ENCODE measurements around the gene NOVA2.
A peak's percentile ranks its signal among the peaks of the same experiment; 100 is the strongest.

The NOVA2 gene

DNA sequence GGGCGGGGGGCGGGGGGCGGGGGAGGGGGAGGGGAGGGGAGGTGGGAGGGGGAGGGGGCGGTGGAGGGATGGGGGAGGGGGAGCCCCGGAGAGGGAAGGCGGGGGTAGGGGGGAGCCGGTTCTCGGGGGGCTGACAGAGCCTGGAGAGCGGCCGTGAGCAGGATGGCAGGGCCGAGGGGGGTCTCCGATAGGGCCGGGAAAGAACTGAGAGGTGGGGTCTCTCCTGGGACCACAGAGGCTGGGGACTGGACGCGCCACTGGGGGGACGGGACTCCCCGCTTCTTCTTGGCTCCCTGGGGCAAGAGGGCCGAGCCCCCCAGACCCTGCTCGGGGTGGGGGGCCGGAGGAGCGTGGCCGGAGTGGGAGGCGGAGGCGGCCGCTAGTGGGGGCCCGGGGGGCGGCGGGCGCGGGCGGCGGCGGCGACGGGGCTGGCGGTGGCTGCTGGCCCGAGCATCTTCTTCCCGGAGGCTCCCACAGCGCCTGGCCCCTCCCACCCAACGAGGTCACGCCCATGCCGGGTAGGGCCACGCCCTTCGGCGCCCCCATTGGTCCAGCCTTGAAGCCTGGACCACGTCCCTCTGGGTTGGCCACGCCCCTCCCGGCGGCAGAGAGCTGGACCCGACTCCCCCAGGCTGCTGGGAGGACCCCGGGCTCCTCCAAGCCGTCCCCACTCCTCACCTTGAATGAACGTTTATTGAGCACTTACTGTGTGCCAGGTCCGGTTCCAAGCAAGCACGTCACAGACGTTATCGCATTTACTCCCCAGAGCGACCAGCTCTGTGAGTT lies at the start of gene NOVA2:
Gene NOVA2, minus strand, starts transcription at position 313 of the 786 bp plus-strand sequence. CDS start 514 bp downstream, outside the sequence.
- DNase-seq (ENCODE audit: low read depth in 2 of 2) = no peak

DNA sequence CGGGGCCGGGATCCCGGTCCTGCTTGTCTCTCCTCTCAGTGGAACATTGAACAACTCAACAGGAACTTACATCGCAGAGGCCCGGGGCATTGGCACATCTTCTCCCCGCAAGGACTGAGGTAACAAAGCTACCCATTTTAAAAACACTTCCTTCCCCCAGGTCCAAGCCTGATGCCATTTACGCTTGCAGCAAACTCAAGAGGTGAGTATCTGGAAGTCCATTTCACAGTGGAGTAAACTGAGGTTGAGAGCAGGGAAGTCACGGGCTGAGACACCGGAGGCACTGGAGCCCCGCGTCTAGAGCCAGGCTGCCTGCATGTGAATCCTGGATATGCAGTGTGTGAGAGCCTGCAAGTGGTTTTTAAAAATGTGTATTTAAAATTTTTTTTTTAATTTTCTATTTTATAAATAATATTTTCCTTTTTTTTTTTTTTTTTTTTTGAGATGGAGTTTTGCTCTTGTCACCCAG lies 49.7 kb upstream of the NOVA2 start:
- no peak for DNase-seq (ENCODE audit: low read depth in 2 of 2)

- DNase-seq (ENCODE audit: low read depth in 2 of 2) = no peak
Measured at GRCh38 chr19:46022431-46023310, 49.0 kb upstream of the NOVA2 start, which contains the start of gene PGLYRP1. PGLYRP1 (minus strand) TSS chr19:46023053; CDS start chr19:46023021, 32 bp downstream.

GRCh38 chr19:46022061-46022430 lies 48.4 kb upstream of the NOVA2 start:
- no peak for DNase-seq (ENCODE audit: low read depth in 2 of 2)

DNA sequence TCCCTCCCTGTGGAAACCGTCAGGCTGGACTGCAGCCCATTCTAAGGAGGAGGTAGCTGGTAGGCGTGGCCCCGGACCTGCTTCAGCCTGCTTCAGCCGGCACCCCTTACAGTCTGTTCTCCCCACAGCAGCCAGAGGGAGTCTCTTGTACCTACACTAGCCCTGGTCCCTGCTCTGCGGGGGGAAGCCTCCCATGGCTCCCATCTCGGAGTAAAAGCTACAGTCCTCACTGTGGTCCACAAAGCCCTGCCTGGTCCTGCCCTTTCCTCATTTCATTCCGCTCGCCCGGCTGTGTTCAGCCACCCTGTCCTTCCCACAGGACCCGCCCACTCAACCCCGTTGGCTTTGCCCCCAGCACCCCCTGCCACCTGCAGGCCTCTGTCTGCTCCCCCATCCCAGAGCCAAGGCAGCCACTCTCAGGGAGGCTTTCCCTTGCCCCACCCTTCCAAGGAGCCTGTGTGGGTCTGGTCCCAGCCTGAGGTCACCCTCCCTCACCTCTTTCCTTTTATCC lies 47.9 kb upstream of the NOVA2 start:
- no peak for DNase-seq (ENCODE audit: low read depth in 2 of 2)

GRCh38 chr19:46020819-46021125 lies 47.1 kb upstream of the NOVA2 start:
- no peak for DNase-seq (ENCODE audit: low read depth in 2 of 2)

DNA sequence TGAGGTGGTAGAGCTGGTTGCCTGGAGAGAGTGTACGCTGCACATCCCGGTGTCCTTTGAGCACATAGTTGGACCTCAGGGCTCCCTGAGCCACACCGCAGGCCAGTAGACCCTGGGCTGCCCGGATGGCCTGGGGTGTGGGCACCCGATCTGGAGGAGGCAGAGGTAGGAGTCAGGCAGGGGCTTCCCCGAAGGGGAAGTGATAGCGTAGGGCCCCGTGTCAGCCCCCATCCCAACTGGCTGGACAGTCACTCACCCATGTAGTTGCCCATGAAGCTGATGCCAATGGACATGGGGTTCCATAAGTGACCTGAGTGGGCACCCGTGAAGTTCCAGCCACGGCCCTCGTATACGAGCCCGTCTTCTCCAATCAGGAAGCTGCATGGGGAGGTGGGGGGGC lies 45.6 kb upstream of the NOVA2 start:
- DNase-seq (ENCODE audit: low read depth in 2 of 2) = no peak

DNA sequence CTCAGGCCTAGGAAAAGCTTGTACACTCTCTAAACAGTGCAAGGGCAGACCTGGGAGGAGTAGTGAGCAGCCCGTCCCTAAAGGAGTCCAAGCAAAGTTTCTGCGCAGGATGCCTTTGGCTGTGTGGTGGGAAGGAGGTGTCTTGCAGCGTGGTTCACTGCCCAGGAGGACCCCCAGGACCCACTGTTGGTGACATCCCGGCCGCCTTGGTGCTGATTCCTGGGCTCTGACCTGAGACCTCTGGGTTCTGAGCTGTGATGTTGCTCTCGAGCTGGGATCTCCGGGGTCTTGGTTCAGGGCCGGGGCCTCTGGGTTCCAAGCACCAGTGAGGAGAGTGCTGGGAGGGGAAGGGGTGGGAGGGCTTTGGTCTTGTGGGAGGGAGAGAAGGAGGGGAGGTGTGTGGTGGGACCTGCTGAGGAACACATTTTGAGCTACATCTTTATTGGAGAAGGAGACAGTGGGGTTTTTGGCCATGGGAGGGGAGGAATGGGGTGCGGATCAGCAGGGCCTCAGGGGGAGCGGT lies 45.1 kb upstream of the NOVA2 start:
- no peak for DNase-seq (ENCODE audit: low read depth in 2 of 2)

DNA sequence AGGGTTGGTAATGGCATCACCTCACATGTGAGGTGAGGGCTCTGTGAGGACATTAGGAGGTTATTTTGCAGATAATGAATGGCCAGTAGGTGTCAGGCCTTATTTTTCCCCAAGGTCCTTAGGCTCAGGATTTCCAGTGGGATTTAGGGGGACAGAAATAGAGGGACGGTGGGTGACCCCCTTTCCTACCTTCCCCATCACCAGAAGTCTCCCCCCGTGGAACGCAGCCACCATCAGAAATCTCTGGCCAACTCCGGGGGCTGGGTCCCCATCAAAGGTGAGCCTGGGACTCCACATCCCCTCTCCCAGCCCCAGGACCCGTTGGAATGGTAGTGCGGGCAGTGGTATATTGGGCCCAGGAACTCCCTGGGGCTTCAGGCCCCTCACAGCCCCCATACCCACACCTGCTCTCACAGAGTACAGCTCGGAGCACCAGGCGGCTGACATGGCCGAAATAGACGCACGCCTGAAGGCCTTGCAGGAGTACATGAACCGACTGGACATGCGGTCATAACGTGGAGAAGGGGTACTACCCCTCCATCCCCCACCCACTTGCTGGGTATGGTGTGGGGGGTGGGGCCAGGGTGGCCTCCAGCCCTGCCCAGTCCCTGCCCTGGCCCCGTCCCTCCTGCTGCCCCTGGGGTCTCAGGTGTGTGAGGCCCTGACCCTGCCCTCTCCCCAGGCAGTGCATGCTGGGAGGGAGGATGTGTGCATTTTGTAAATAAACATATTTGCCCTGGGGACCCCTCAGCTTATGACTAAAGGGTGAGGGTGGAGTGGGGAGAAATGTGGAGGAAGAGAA lies 44.4 kb upstream of the NOVA2 start:
- DNase-seq (ENCODE audit: low read depth in 2 of 2) = no peak

GRCh38 chr19:46017095-46017429 lies 43.4 kb upstream of the NOVA2 start:
- DNase-seq (ENCODE audit: low read depth in 2 of 2) = no peak

GRCh38 chr19:46016426-46017094 lies 42.9 kb upstream of the NOVA2 start:
- no peak for DNase-seq (ENCODE audit: low read depth in 2 of 2)

GRCh38 chr19:46015687-46016425 lies 42.2 kb upstream of the NOVA2 start:
- no peak for DNase-seq (ENCODE audit: low read depth in 2 of 2)

DNA sequence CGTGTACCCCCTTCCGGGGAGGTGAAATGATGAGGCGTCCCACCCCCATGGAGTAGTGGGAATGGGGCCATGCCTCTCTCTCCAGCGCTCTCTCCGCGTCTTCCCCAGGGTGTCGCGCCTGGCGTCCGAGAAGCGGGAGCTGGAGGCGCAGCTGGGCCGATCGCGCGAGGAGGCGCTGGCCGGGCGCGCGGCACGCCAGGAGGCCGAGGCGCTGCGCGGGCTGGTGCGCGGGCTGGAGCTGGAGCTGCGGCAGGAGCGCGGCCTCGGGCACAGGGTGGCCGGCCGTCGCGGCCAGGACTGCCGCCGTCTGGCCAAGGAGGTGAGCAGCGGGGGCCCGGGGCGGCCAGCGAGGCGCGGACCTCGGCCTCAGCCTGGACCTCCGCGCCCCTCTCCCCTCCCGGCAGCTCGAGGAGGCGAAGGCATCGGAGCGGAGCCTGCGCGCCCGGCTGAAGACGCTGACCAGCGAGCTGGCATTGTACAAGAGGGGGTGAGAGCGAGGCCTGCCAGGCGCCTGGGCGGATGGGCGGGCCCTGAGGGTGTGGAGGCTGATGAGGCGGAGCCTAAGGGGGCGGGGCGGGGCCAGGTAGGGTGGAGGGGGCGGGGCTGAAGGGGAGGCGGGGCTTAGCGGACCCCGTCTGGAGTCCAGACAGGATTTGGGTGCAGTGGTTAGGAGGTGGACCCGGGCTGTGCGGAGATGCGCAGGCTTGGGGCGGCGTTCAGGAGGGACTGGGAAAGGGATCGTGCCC lies 41.4 kb upstream of the NOVA2 start:
- DNase-seq (ENCODE audit: low read depth in 2 of 2) = no peak

DNA sequence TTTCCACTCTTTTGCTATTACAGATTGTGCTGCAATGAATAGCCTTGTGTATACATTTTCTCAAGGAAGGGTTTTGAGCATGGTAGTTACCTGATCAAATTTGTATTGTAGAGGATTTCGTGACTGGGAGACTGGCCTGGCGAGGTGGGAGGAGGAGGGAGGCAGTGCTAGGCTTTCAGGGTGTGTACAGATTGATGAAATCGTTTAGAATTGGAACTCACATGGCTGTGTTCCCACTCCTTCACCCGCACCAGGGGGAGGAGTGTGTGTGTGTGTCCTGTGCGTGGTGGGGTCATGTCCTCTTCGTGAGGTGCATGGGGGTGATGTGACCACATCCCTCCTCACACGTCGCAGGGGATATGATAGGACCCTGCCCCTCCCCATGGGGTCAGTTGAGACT lies 40.9 kb upstream of the NOVA2 start:
- no peak for DNase-seq (ENCODE audit: low read depth in 2 of 2)

GRCh38 chr19:46009530-46010510 lies 36.2 kb upstream of the NOVA2 start:
- peak; percentile 21 to 40 for DNase-seq (ENCODE audit: low read depth in 2 of 2)

- no peak for DNase-seq (ENCODE audit: low read depth in 2 of 2)
Measured at GRCh38 chr19:46006411-46006810, 32.7 kb upstream of the NOVA2 start.

- DNase-seq (ENCODE audit: low read depth in 2 of 2) = no peak
Measured at GRCh38 chr19:46002678-46003275, 29.1 kb upstream of the NOVA2 start.

Data from fibroblast of skin of left biceps (primary cell).